Endothelial cell of umbilical vein (primary cell): Measurements from ENCODE around the gene RIPK4. TPM values are rescaled to one million over a fixed set of nuclear protein-coding genes. Genes with fewer than 3 reads are reported as not detected.

Experiments used
- BruUV-seq: library from RNA; stranded (reverse); fragments of 400-500 nt; replicated peaks from 2 replicates; lab custom pipeline; 2021; lab: Mats Ljungman, UMichigan
- CTCF ChIA-PET: fragments of 300-600, 350-600 bp; sonication (Branson Sonifier 250); formaldehyde crosslinking; loops from one replicate; lab custom pipeline; 2021; ENCODE audit warnings: antibody characterized with exemption, inconsistent platforms; lab: Charles Lee
- POLR2A ChIA-PET: fragments of 300-600, 350-600 bp; sonication (Branson Sonifier 250); formaldehyde crosslinking; loops from one replicate; lab custom pipeline; 2021; ENCODE audit warnings: antibody characterized with exemption, inconsistent platforms; lab: Charles Lee
- DNase-seq: peaks from one replicate; pipeline ENCODE4 v3.0.0-alpha.2; 2011; ENCODE audit warnings: low read depth, low spot score
- FAIRE-seq: peaks from 2 replicates; lab custom pipeline; 2011; peaks lifted over from hg19 to GRCh38; lab: Jason Lieb, UNC
- H2AFZ ChIP-seq: 2 replicates; pipeline ENCODE4 v1.6.0; 2012; ENCODE audit warnings: low read depth, low read length, control low read depth, inconsistent platforms
- H3K27ac ChIP-seq: 2 replicates; pipeline ENCODE4 v1.5.1; 2011; ENCODE audit warnings: low read depth, mild to moderate bottlenecking, control low read depth, low read length, moderate library complexity; ENCODE audit not compliant: insufficient read depth
- H3K27me3 ChIP-seq, 2 experiments: 2 replicates each; pipeline versions ENCODE4 v1.6.0 to v1.6.1; 2011; ENCODE audit warnings: low read length in 2 of 2, mixed read lengths in 1 of 2; ENCODE audit not compliant: control insufficient read depth in 2 of 2, insufficient read depth in 2 of 2
- H3K36me3 ChIP-seq, 2 experiments: 2 replicates in 1 of 2; 3 replicates in 1 of 2; pipeline ENCODE4 v1.5.1; 2011; ENCODE audit warnings: low read length in 2 of 2, mild to moderate bottlenecking in 1 of 2, moderate library complexity in 1 of 2; ENCODE audit not compliant: control insufficient read depth in 2 of 2, insufficient read depth in 2 of 2; ENCODE audit errors: extremely low read depth in 1 of 2
- H3K4me1 ChIP-seq: 3 replicates; pipeline ENCODE4 v1.5.1; 2011; ENCODE audit warnings: mild to moderate bottlenecking, low read length; ENCODE audit not compliant: control insufficient read depth, insufficient read depth; ENCODE audit errors: extremely low read depth
- H3K4me2 ChIP-seq: 2 replicates; pipeline ENCODE4 v1.6.1; 2011; ENCODE audit warnings: low read length, control low read depth, mixed read lengths; ENCODE audit not compliant: insufficient read depth
- H3K4me3 ChIP-seq, 3 experiments: fragments of 200-600 bp in 1 of 3; sonication (generic), shearing (Covaris generic) in 1 of 3; replicated peaks in 1 of 3; 2 replicates each; pipeline ENCODE4 v1.5.1; 2011 to 2016; ENCODE audit warnings: control low read depth in 3 of 3, low read length in 3 of 3, mild to moderate bottlenecking in 2 of 3, inconsistent platforms in 1 of 3, low read depth in 1 of 3, moderate library complexity in 1 of 3; ENCODE audit not compliant: insufficient read depth in 1 of 3
- H3K79me2 ChIP-seq: 2 replicates; pipeline ENCODE4 v1.6.0; 2012; ENCODE audit warnings: low read length, inconsistent platforms; ENCODE audit not compliant: control insufficient read depth, insufficient read depth
- H3K9ac ChIP-seq: replicated peaks from 2 replicates; pipeline ENCODE3; 2011; ENCODE audit warnings: low read length, control low read depth; ENCODE audit not compliant: insufficient read depth; ENCODE audit errors: extremely low read depth
- H3K9me1 ChIP-seq: replicated peaks from 3 replicates; pipeline ENCODE4 v1.6.0; 2011; ENCODE audit warnings: mild to moderate bottlenecking, low read length; ENCODE audit not compliant: control insufficient read depth, insufficient read depth; ENCODE audit errors: extremely low read depth
- H3K9me3 ChIP-seq: replicated peaks from 2 replicates; pipeline ENCODE4 v1.5.1; 2012; ENCODE audit warnings: low read length, inconsistent platforms; ENCODE audit not compliant: control insufficient read depth, insufficient read depth
- H4K20me1 ChIP-seq: replicated peaks from 2 replicates; pipeline ENCODE3; 2011; ENCODE audit warnings: mild to moderate bottlenecking, low read length; ENCODE audit not compliant: control insufficient read depth, insufficient read depth; ENCODE audit errors: extremely low read depth
- CTCF ChIP-seq, 2 donors: IDR thresholded peaks; 1 replicate in 1 of 2; 2 replicates in 1 of 2; pipeline ENCODE4 v1.5.1; 2011; ENCODE audit warnings: low read length in 2 of 2, mild to moderate bottlenecking in 2 of 2, moderate library complexity in 2 of 2, control low read depth in 1 of 2, inconsistent platforms in 1 of 2, low read depth in 1 of 2; ENCODE audit not compliant: insufficient read depth in 1 of 2; ENCODE audit errors: extremely low read depth in 1 of 2
- EZH2 ChIP-seq: IDR thresholded peaks from 2 replicates; pipeline ENCODE4 v1.6.1; 2012; ENCODE audit warnings: borderline replicate concordance, low read depth, mild to moderate bottlenecking, moderate library complexity, low read length, inconsistent platforms; ENCODE audit not compliant: severe bottlenecking
- JUN ChIP-seq: IDR thresholded peaks from 2 replicates; pipeline ENCODE4 v1.6.1; 2011; ENCODE audit warnings: borderline replicate concordance, low read depth; ENCODE audit not compliant: insufficient read length, insufficient read depth
- POLR2A ChIP-seq: IDR thresholded peaks from 2 replicates; pipeline ENCODE4 v1.6.1; 2012; ENCODE audit warnings: low read depth, mild to moderate bottlenecking, control low read depth, low read length
- dilution Hi-C: fragments of 300-500 bp; cut with MboI; formaldehyde crosslinking; loops from one replicate; pipeline ENCODE4 v1.15.0; 2019; ENCODE audit warnings: low sequenced_read_pairs; ENCODE audit not compliant: extremely low pct_ligation_motif_present
- intact Hi-C: fragments of 100-400 bp; cut with micrococcal nuclease; formaldehyde crosslinking; loops from one replicate; pipeline ENCODE4 v1.10.0; 2022
- polyA plus RNA-seq, 4 experiments: library from polyadenylated mRNA; depleted of rRNA in 3 of 4; stranded (reverse) in 3 of 4; unstranded in 1 of 4; fragments of >200 nt; gene quantifications; 2 replicates each; pipeline versions ENCODE4 v1.2.1 to v1.2.3, GENCODE V29; 2011 to 2012; ENCODE audit warnings: missing spikeins in 1 of 4
- total RNA-seq: library from RNA; stranded (reverse); gene quantifications from 2 replicates; pipeline ENCODE4 v1.2.3, GENCODE V29; 2021

RIPK4 gene
- total and polyA plus RNA-seq, 2 donors (not counting 3 experiments of a cell fraction or from before 2014, with no cell fraction given), result not detected

- Histone ChIP-seq H3K27me3 (peaks cover 3 to 5% of the 10 kb centered on the region in 2 experiments), H3K9ac (no peak overlapping the region), H3K4me2 (no peak overlapping the region), H3K27ac (no peak overlapping the region), H3K36me3 (no peaks in the 10 kb centered on the region), H2AFZ (no peak overlapping the region), H3K4me1 (no peaks in the 10 kb centered on the region), H3K9me3 (no peaks in the 10 kb centered on the region), H3K4me3 (no peak overlapping the region), H4K20me1 (no peaks in the 10 kb centered on the region), H3K79me2 (no peaks in the 10 kb centered on the region), H3K9me1 (no peaks in the 10 kb centered on the region)
- no peak for TF ChIP-seq EZH2
- no peak for TF ChIP-seq JUN
- TF ChIP-seq CTCF (IDR thresholded peaks at IDR 0.05; ENCODE audit: extremely low read depth in 1 of 2, insufficient read depth in 1 of 2, low read depth in 1 of 2, low read length in 2 of 2), result no peak
- DNase-seq, result no peak
- no peak for FAIRE-seq
- CTCF ChIA-PET, result interaction anchor here (2.0 kb wide), 1 partner anchor 24 kb away, joined by 5 read pairs; no protein-coding TSS in a partner anchor
- BruUV-seq, result no TSS peak
- dilution Hi-C loops (no loop called here), intact Hi-C loops (no loop called here)
- POLR2A ChIA-PET, result no interaction called here
Measured at GRCh38 chr21:41754479-41754891, 12.4 kb downstream of the RIPK4 start.

- H3K36me3 ChIP-seq, result no peaks in the 10 kb centered on the region
- H3K9me3 ChIP-seq, result no peaks in the 10 kb centered on the region
- intact Hi-C loops (no loop called here), dilution Hi-C loops (no loop called here)
- no peak overlapping the region for H3K9ac ChIP-seq
- H3K27ac ChIP-seq, result no peak overlapping the region
- BruUV-seq, result no TSS peak
- no peaks in the 10 kb centered on the region for H4K20me1 ChIP-seq
- CTCF ChIA-PET, result interaction anchor here (0.6 to 2.2 kb wide), 4 partner anchors 9 to 556 kb away, joined by 3 to 7 read pairs (median 4); no protein-coding TSS in a partner anchor
- no peak overlapping the region for H3K4me3 ChIP-seq
- TF ChIP-seq JUN (no peak), POLR2A (no peak)
- H2AFZ ChIP-seq, result no peak overlapping the region
- no peaks in the 10 kb centered on the region for H3K4me1 ChIP-seq
- no peak for FAIRE-seq
- no peak for DNase-seq
- no peak overlapping the region for H3K4me2 ChIP-seq
- peaks cover 1 to 5% of the 10 kb centered on the region in 2 experiments for H3K27me3 ChIP-seq
- H3K79me2 ChIP-seq, result no peaks in the 10 kb centered on the region
- no peaks in the 10 kb centered on the region for H3K9me1 ChIP-seq
- POLR2A ChIA-PET, result no interaction called here
Measured at GRCh38 chr21:41753006-41753898, 13.6 kb downstream of the RIPK4 start.
